ENCODE results near the gene C6orf136. TPM values are rescaled to one million over a fixed set of nuclear protein-coding genes. Genes with fewer than 3 reads are reported as not detected.
A peak's percentile ranks its signal among the peaks of the same experiment; 100 is the strongest.

The C6orf136 gene
- polyA plus RNA-seq, 1 experiment: 6.0 TPM

- Histone ChIP-seq H3K4me3 (ENCODE audit: low read depth, low read length) (no peak overlapping the region), H3K36me3 (ENCODE audit: control insufficient read depth, insufficient read depth, low read length) (peaks cover 3% of the 10 kb centered on the region), H3K27me3 (ENCODE audit: control insufficient read depth, insufficient read depth, low read length) (no peaks in the 10 kb centered on the region)
- no peak for DNase-seq (ENCODE audit: low read depth)
- no peak for TF ChIP-seq CTCF (IDR thresholded peaks at IDR 0.05; ENCODE audit: insufficient read depth, low read depth, low read length)
- ChIA-PET CTCF (interaction anchor here (0.8 to 3.6 kb wide), 3 partner anchors 17 to 131 kb away, joined by 3 to 22 read pairs (median 6); partner anchors contain the start of gene DHX16), POLR2A (no interaction called here)
Observed at GRCh38 chr6:30689022-30689865, 42.3 kb downstream of the C6orf136 start.

- peaks cover 2% of the 10 kb centered on the region; the same call in 1 of the 2 replicates for H3K36me3 ChIP-seq (ENCODE audit: control insufficient read depth, insufficient read depth, low read length)
- ChIA-PET POLR2A (no interaction called here), CTCF (interaction anchor here (2.3 to 3.6 kb wide), 3 partner anchors 11 to 33 kb away, joined by 6 to 22 read pairs (median 21); partner anchors contain the start of gene DHX16)
- no peak for DNase-seq (ENCODE audit: low read depth)
- no peak overlapping the region; the same call in 1 of the 2 replicates for H3K4me3 ChIP-seq (ENCODE audit: low read depth, low read length)
- H3K27me3 ChIP-seq (ENCODE audit: control insufficient read depth, insufficient read depth, low read length): no peaks in the 10 kb centered on the region
- TF ChIP-seq CTCF (IDR thresholded peaks at IDR 0.05; ENCODE audit: insufficient read depth, low read depth, low read length): no peak
Observed at GRCh38 chr6:30689985-30690384, 43.1 kb downstream of the C6orf136 start.

- H3K27me3 ChIP-seq (ENCODE audit: control insufficient read depth, insufficient read depth, low read length): no peaks in the 10 kb centered on the region
- CTCF ChIA-PET: interaction anchor here (1.2 to 3.6 kb wide), 4 partner anchors 12 to 32 kb away, joined by 4 to 22 read pairs (median 16); no protein-coding TSS in a partner anchor
Observed at GRCh38 chr6:30690403-30691207, 43.7 kb downstream of the C6orf136 start, which contains the start of gene NRM. NRM (minus strand) TSS chr6:30690984; CDS start chr6:30690974, 10 bp downstream.

GRCh38 chr6:30691208-30691847 is 44.4 kb downstream of the C6orf136 start:
- CTCF ChIA-PET: interaction anchor here (1.1 to 2.9 kb wide), 4 partner anchors 12 to 32 kb away, joined by 3 to 21 read pairs (median 8); no protein-coding TSS in a partner anchor
- peak overlapping the region; percentile 75 for H3K4me3 ChIP-seq (ENCODE audit: low read depth, low read length)
- H3K36me3 ChIP-seq (ENCODE audit: control insufficient read depth, insufficient read depth, low read length): peaks cover 2% of the 10 kb centered on the region; the same call in 1 of the 2 replicates
- no peaks in the 10 kb centered on the region for H3K27me3 ChIP-seq (ENCODE audit: control insufficient read depth, insufficient read depth, low read length)
- no peak for DNase-seq (ENCODE audit: low read depth)
- POLR2A ChIA-PET: interaction anchor here (0.6 kb wide), 1 partner anchor 26 kb away, joined by 4 read pairs; no protein-coding TSS in a partner anchor
- TF ChIP-seq CTCF (IDR thresholded peaks at IDR 0.05; ENCODE audit: insufficient read depth, low read depth, low read length): no peak

More at GRCh38 chr6:30690403-30691207, 43.7 kb downstream of the C6orf136 start, which contains the start of gene NRM:
- POLR2A ChIA-PET: interaction anchor here (0.6 kb wide), 1 partner anchor 27 kb away, joined by 4 read pairs; no protein-coding TSS in a partner anchor
- TF ChIP-seq CTCF (IDR thresholded peaks at IDR 0.05; ENCODE audit: insufficient read depth, low read depth, low read length): no peak
- peaks cover 2% of the 10 kb centered on the region; the same call in 1 of the 2 replicates for H3K36me3 ChIP-seq (ENCODE audit: control insufficient read depth, insufficient read depth, low read length)
- H3K4me3 ChIP-seq (ENCODE audit: low read depth, low read length): peak within 1 kb of the TSS; percentile 75
- DNase-seq (ENCODE audit: low read depth): no peak

Data from BJ (cell line).